ENCODE results near the gene SCTR.

GRCh38 chr2:119478188-119478977, 45.9 kb downstream of the SCTR start:
- TF ChIP-seq EZH2phosphoT487 (IDR thresholded peaks at IDR 0.05; ENCODE audit: low read length) = no peak
- TF ChIP-seq, protein P1, sequence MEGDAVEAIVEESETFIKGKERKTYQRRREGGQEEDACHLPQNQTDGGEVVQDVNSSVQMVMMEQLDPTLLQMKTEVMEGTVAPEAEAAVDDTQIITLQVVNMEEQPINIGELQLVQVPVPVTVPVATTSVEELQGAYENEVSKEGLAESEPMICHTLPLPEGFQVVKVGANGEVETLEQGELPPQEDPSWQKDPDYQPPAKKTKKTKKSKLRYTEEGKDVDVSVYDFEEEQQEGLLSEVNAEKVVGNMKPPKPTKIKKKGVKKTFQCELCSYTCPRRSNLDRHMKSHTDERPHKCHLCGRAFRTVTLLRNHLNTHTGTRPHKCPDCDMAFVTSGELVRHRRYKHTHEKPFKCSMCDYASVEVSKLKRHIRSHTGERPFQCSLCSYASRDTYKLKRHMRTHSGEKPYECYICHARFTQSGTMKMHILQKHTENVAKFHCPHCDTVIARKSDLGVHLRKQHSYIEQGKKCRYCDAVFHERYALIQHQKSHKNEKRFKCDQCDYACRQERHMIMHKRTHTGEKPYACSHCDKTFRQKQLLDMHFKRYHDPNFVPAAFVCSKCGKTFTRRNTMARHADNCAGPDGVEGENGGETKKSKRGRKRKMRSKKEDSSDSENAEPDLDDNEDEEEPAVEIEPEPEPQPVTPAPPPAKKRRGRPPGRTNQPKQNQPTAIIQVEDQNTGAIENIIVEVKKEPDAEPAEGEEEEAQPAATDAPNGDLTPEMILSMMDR (IDR thresholded peaks at IDR 0.05; ENCODE audit: low read length) = no peak
- TF ChIP-seq EZH2 (optimal IDR thresholded peaks at IDR 0.05; ENCODE audit: low read depth, low read length) = no peak
